ENCODE measurements around the gene PPARD.

PPARD gene

GRCh38 chr6:35342258-35343091, at the start of gene PPARD:
TSS of gene PPARD (plus strand) at chr6:35342558. CDS start at chr6:35411088, 68,530 bp downstream.
- peak; percentile 100 for TF ChIP-seq CTCF (IDR thresholded peaks at IDR 0.05)
- Histone ChIP-seq H3K4me3 (ENCODE audit: low read depth in 1 of 2, low read length in 1 of 2) (peak within 1 kb of the TSS; percentile 84 to 87), H3K4me1 (ENCODE audit: control insufficient read depth in 1 of 2, insufficient read depth in 1 of 2, low read depth in 1 of 2, low read length in 1 of 2) (peaks cover 15 to 18% of the 10 kb centered on the region in 2 experiments), H3K36me3 (peaks cover 4% of the 10 kb centered on the region), H3K27me3 (peaks cover 17% of the 10 kb centered on the region), H3K27ac (peak within 1 kb of the TSS; percentile 73), H3K9me3 (no peaks in the 10 kb centered on the region)

GRCh38 chr6:35293681-35294080, 48.7 kb upstream of the PPARD start:
- Histone ChIP-seq H3K4me3 (ENCODE audit: low read depth in 1 of 2, low read length in 1 of 2) (no peak overlapping the region), H3K27me3 (no peaks in the 10 kb centered on the region), H3K9me3 (no peaks in the 10 kb centered on the region), H3K27ac (no peak overlapping the region), H3K4me1 (ENCODE audit: control insufficient read depth in 1 of 2, insufficient read depth in 1 of 2, low read depth in 1 of 2, low read length in 1 of 2) (peaks cover 18 to 24% of the 10 kb centered on the region in 2 experiments), H3K36me3 (peaks cover 49% of the 10 kb centered on the region)
- no peak for TF ChIP-seq CTCF (IDR thresholded peaks at IDR 0.05)

- no peaks in the 10 kb centered on the region for H3K9me3 ChIP-seq
- no peaks in the 10 kb centered on the region for H3K27me3 ChIP-seq
- TF ChIP-seq CTCF (IDR thresholded peaks at IDR 0.05), result peak; percentile 78
- H3K36me3 ChIP-seq, result peaks cover 44% of the 10 kb centered on the region
- no peak overlapping the region for H3K4me3 ChIP-seq (ENCODE audit: low read depth in 1 of 2, low read length in 1 of 2)
- no peak overlapping the region for H3K27ac ChIP-seq
- peaks cover 26 to 32% of the 10 kb centered on the region in 2 experiments for H3K4me1 ChIP-seq (ENCODE audit: control insufficient read depth in 1 of 2, insufficient read depth in 1 of 2, low read depth in 1 of 2, low read length in 1 of 2)
These were observed 47.9 kb upstream of the PPARD start for GRCh38 chr6:35294308-35294945.

- Histone ChIP-seq H3K36me3 (peaks cover 38% of the 10 kb centered on the region), H3K4me1 (ENCODE audit: control insufficient read depth in 1 of 2, insufficient read depth in 1 of 2, low read depth in 1 of 2, low read length in 1 of 2) (peaks cover 32 to 38% of the 10 kb centered on the region in 2 experiments), H3K27me3 (no peaks in the 10 kb centered on the region), H3K4me3 (ENCODE audit: low read depth in 1 of 2, low read length in 1 of 2) (no peak overlapping the region), H3K27ac (no peak overlapping the region), H3K9me3 (no peaks in the 10 kb centered on the region)
- TF ChIP-seq CTCF (IDR thresholded peaks at IDR 0.05), result no peak
These were observed 47.3 kb upstream of the PPARD start for GRCh38 chr6:35295036-35295435.

GRCh38 chr6:35295521-35296315, 46.6 kb upstream of the PPARD start:
- H3K9me3 ChIP-seq, result no peaks in the 10 kb centered on the region
- TF ChIP-seq CTCF (IDR thresholded peaks at IDR 0.05), result no peak
- peaks cover 39 to 45% of the 10 kb centered on the region in 2 experiments for H3K4me1 ChIP-seq (ENCODE audit: control insufficient read depth in 1 of 2, insufficient read depth in 1 of 2, low read depth in 1 of 2, low read length in 1 of 2)
- no peak overlapping the region for H3K4me3 ChIP-seq (ENCODE audit: low read depth in 1 of 2, low read length in 1 of 2)
- H3K27me3 ChIP-seq, result no peaks in the 10 kb centered on the region
- H3K27ac ChIP-seq, result peak overlapping the region; percentile 98
- H3K36me3 ChIP-seq, result peaks cover 31% of the 10 kb centered on the region

All from neutrophil (primary cell).